ENCODE measurements around the gene RAVER2. TPM values are rescaled to one million over a fixed set of nuclear protein-coding genes. Genes with fewer than 3 reads are reported as not detected.

Gene RAVER2
- total RNA-seq, 1 donor, result 2.2 TPM

GRCh38 chr1:64878090-64878489, 133.2 kb downstream of the RAVER2 start:
- H3K9me3 ChIP-seq (ENCODE audit: low read depth, low read length), result no peaks in the 10 kb centered on the region
- no peak overlapping the region for H3K4me3 ChIP-seq (ENCODE audit: low read length)
- H3K4me1 ChIP-seq (ENCODE audit: insufficient read depth, low read length), result peaks cover 44% of the 10 kb centered on the region
- no peaks in the 10 kb centered on the region for H3K27me3 ChIP-seq (ENCODE audit: insufficient read depth, low read length)

- Histone ChIP-seq H3K4me1 (ENCODE audit: insufficient read depth, low read length) (peaks cover 51% of the 10 kb centered on the region), H3K27me3 (ENCODE audit: insufficient read depth, low read length) (no peaks in the 10 kb centered on the region), H3K4me3 (ENCODE audit: low read length) (no peak overlapping the region), H3K9me3 (ENCODE audit: low read depth, low read length) (no peaks in the 10 kb centered on the region)
These were observed 134.2 kb downstream of the RAVER2 start for GRCh38 chr1:64878931-64879611.

GRCh38 chr1:64880449-64880848, 135.6 kb downstream of the RAVER2 start:
- Histone ChIP-seq H3K9me3 (ENCODE audit: low read depth, low read length) (no peaks in the 10 kb centered on the region), H3K4me1 (ENCODE audit: insufficient read depth, low read length) (peaks cover 51% of the 10 kb centered on the region)

GRCh38 chr1:64881281-64881680, 136.4 kb downstream of the RAVER2 start:
- H3K27me3 ChIP-seq (ENCODE audit: insufficient read depth, low read length), result no peaks in the 10 kb centered on the region
- no peaks in the 10 kb centered on the region for H3K9me3 ChIP-seq (ENCODE audit: low read depth, low read length)
- H3K4me3 ChIP-seq (ENCODE audit: low read length), result no peak overlapping the region
- peaks cover 45% of the 10 kb centered on the region for H3K4me1 ChIP-seq (ENCODE audit: insufficient read depth, low read length)

More at GRCh38 chr1:64880449-64880848, 135.6 kb downstream of the RAVER2 start:
- no peak overlapping the region for H3K4me3 ChIP-seq (ENCODE audit: low read length)
- H3K27me3 ChIP-seq (ENCODE audit: insufficient read depth, low read length), result no peaks in the 10 kb centered on the region

Other genes starting within 250 kb of the RAVER2 start
- gene JAK1, start 221.5 kb downstream of the RAVER2 start, total RNA-seq, result 345 TPM